OCI-LY7 (cell line): ENCODE results near the gene STXBP1. TPM values are rescaled to one million over a fixed set of nuclear protein-coding genes. Genes with fewer than 3 reads are reported as not detected.

Source experiments
- BruUV-seq: library from RNA; stranded (reverse); fragments of 400-500 nt; replicated peaks from 2 replicates; lab custom pipeline; 2021; lab: Mats Ljungman, UMichigan
- CTCF ChIA-PET: fragments of 300-600 bp; sonication (Branson Sonifier 250); formaldehyde crosslinking; loops from one replicate; lab custom pipeline; 2022; ENCODE audit warnings: antibody characterized with exemption; ENCODE audit not compliant: unreplicated experiment; lab: Charles Lee
- POLR2A ChIA-PET: fragments of 300-600 bp; sonication (Branson Sonifier 250); formaldehyde crosslinking; loops from one replicate; lab custom pipeline; 2022; ENCODE audit warnings: antibody characterized with exemption; lab: Charles Lee
- DNase-seq: peaks from one replicate; pipeline ENCODE4 v3.0.0-alpha.2; 2015; ENCODE audit warnings: low spot score
- H2AFZ ChIP-seq: fragments of 200-600 bp; sonication (generic), shearing (Covaris generic); 2 replicates; pipeline ENCODE4 v1.6.1; 2014; ENCODE audit warnings: mild to moderate bottlenecking, antibody characterized with exemption, low read length, moderate library complexity
- H3K27ac ChIP-seq: fragments of 200-600 bp; sonication (generic); 2 replicates; pipeline ENCODE4 v1.5.1; 2014; ENCODE audit warnings: mixed run types, low read depth, mild to moderate bottlenecking, moderate library complexity, low read length, inconsistent platforms; ENCODE audit not compliant: poor library complexity, severe bottlenecking
- H3K36me3 ChIP-seq: fragments of 200-600 bp; sonication (generic); 2 replicates; pipeline ENCODE4 v1.6.1; 2014; ENCODE audit warnings: mild to moderate bottlenecking, antibody characterized with exemption, low read length, moderate library complexity, mixed read lengths; ENCODE audit not compliant: insufficient read depth
- H3K4me1 ChIP-seq: fragments of 200-600 bp; sonication (generic); 2 replicates; pipeline ENCODE4 v1.5.1; 2014; ENCODE audit warnings: mild to moderate bottlenecking, low read length; ENCODE audit not compliant: insufficient read depth, poor library complexity, severe bottlenecking
- H3K4me2 ChIP-seq: fragments of 200-600 bp; sonication (generic); 2 replicates; pipeline ENCODE4 v1.6.1; 2014; ENCODE audit warnings: mild to moderate bottlenecking, low read length
- H3K4me3 ChIP-seq: fragments of 200-600 bp; sonication (generic); 2 replicates; pipeline ENCODE4 v1.5.1; 2014; ENCODE audit warnings: mild to moderate bottlenecking, low read depth, low read length; ENCODE audit not compliant: poor library complexity, severe bottlenecking
- H3K79me2 ChIP-seq: fragments of 200-600 bp; sonication (generic); 2 replicates; pipeline ENCODE4 v1.6.1; 2016; ENCODE audit warnings: low read depth, mild to moderate bottlenecking, low read length, moderate library complexity, mixed read lengths; ENCODE audit not compliant: insufficient read depth
- H3K9me2 ChIP-seq: fragments of 200-600 bp; sonication (generic); 2 replicates; pipeline ENCODE4 v1.6.1; 2016; ENCODE audit warnings: mild to moderate bottlenecking, low read length, mixed read lengths; ENCODE audit not compliant: insufficient read depth
- H3K9me3 ChIP-seq: fragments of 200-600 bp; sonication (generic); 2 replicates; pipeline ENCODE4 v1.6.1; 2014; ENCODE audit warnings: mild to moderate bottlenecking, mixed run types, low read length, mixed read lengths
- H4K20me1 ChIP-seq: fragments of 200-600 bp; sonication (generic); 2 replicates; pipeline ENCODE4 v1.6.1; 2014; ENCODE audit warnings: mild to moderate bottlenecking, antibody characterized with exemption, low read length, moderate library complexity, mixed read lengths; ENCODE audit not compliant: insufficient read depth
- EZH2phosphoT487 ChIP-seq: fragments of 200-600 bp; sonication (generic); IDR thresholded peaks from 2 replicates; pipeline ENCODE4 v1.6.1; 2018; ENCODE audit warnings: low read depth, borderline replicate concordance, mild to moderate bottlenecking, mixed run types, antibody characterized with exemption, low read length, moderate library complexity, mixed read lengths
- intact Hi-C: fragments of 100-400 bp; cut with micrococcal nuclease; formaldehyde crosslinking; loops from one replicate; pipeline ENCODE4 v1.10.0; 2022; ENCODE audit not compliant: unreplicated experiment
- total RNA-seq, 2 experiments: library from RNA; depleted of rRNA in 1 of 2; stranded (reverse); fragments of >200 nt in 1 of 2; shearing (Covaris generic) in 1 of 2; gene quantifications; 2 replicates each; pipeline ENCODE4 v1.2.3, GENCODE V29; 2014 to 2022
- TF ChIP-seq, protein P1 (sequence below): fragments of 200-600 bp; sonication (generic); conservative IDR thresholded peaks from 2 replicates; pipeline ENCODE4 v1.5.1; 2014; ENCODE audit warnings: mild to moderate bottlenecking, antibody characterized with exemption, low read length, moderate library complexity, mixed read lengths

The STXBP1 gene
- total RNA-seq, 2 experiments from 2014 or later: 4.1 to 20.4 TPM

DNA sequence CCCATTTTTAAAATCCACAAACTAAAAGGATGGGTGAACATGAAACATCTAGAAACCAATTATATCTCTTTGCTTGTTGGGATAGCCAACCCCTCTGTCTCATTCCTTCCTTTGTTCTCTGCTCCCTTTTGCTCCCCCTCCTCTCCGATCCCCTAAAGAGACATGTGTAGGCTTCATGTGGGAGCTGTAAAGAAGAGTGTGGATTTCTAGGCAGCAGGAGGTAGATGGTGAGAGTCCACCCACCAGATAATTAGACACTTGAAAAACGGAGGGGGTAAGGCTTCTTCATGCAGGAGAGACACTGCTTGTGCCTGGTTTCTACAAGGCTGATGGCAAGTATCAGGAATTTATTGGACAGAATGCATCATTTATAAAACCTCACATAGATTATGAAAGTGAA is 67.4 kb downstream of the STXBP1 start:
- H3K9me3 ChIP-seq: no peaks in the 10 kb centered on the region
- no TSS peak for BruUV-seq
- POLR2A ChIA-PET: no interaction called here
- TF ChIP-seq, protein P1, sequence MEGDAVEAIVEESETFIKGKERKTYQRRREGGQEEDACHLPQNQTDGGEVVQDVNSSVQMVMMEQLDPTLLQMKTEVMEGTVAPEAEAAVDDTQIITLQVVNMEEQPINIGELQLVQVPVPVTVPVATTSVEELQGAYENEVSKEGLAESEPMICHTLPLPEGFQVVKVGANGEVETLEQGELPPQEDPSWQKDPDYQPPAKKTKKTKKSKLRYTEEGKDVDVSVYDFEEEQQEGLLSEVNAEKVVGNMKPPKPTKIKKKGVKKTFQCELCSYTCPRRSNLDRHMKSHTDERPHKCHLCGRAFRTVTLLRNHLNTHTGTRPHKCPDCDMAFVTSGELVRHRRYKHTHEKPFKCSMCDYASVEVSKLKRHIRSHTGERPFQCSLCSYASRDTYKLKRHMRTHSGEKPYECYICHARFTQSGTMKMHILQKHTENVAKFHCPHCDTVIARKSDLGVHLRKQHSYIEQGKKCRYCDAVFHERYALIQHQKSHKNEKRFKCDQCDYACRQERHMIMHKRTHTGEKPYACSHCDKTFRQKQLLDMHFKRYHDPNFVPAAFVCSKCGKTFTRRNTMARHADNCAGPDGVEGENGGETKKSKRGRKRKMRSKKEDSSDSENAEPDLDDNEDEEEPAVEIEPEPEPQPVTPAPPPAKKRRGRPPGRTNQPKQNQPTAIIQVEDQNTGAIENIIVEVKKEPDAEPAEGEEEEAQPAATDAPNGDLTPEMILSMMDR: no peak
- no peak for TF ChIP-seq EZH2phosphoT487
- no peaks in the 10 kb centered on the region for H3K9me2 ChIP-seq
- no peaks in the 10 kb centered on the region for H3K36me3 ChIP-seq
- H3K79me2 ChIP-seq: no peaks in the 10 kb centered on the region
- CTCF ChIA-PET: no interaction called here
- DNase-seq: no peak
- H3K4me3 ChIP-seq: no peak overlapping the region
- H2AFZ ChIP-seq: no peak overlapping the region
- no peak overlapping the region for H3K4me2 ChIP-seq
- no peaks in the 10 kb centered on the region for H4K20me1 ChIP-seq
- H3K4me1 ChIP-seq: no peaks in the 10 kb centered on the region
- intact Hi-C loops: no loop called here
- H3K27ac ChIP-seq: no peak overlapping the region

DNA sequence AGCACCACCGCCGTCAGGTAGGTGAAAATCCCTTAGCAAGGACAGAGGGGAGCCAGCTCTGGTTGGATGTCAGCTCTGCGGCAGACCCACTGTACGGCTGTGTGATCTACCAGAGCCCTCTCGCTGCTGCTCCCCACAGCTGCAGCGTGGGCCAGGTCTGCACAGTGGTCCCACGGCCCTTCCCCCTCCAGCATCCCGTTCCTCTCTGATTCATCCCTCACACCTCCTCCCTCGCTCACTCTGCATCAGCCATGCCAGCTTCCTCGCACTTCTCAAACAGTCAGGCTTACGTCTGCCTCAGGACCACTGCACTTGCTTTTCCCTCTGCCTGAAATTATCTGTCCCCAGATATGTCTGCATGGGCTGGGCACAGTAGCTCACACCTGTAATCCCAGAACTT is 68.1 kb downstream of the STXBP1 start:
- no peaks in the 10 kb centered on the region for H3K9me3 ChIP-seq
- no peaks in the 10 kb centered on the region for H3K79me2 ChIP-seq
- no TSS peak for BruUV-seq
- H3K4me2 ChIP-seq: no peak overlapping the region
- no peak for DNase-seq
- no peaks in the 10 kb centered on the region for H4K20me1 ChIP-seq
- TF ChIP-seq, protein P1: no peak
- no peak for TF ChIP-seq EZH2phosphoT487
- intact Hi-C loops: no loop called here
- ChIA-PET POLR2A (interaction anchor here (0.5 kb wide), 1 partner anchor 249 kb away, joined by 3 read pairs; no protein-coding TSS in a partner anchor), CTCF (no interaction called here)
- no peaks in the 10 kb centered on the region for H3K4me1 ChIP-seq
- no peak overlapping the region for H3K27ac ChIP-seq
- H3K9me2 ChIP-seq: no peaks in the 10 kb centered on the region
- H2AFZ ChIP-seq: no peak overlapping the region
- H3K36me3 ChIP-seq: no peaks in the 10 kb centered on the region
- H3K4me3 ChIP-seq: no peak overlapping the region

- no TSS peak for BruUV-seq
- TF ChIP-seq, protein P1: no peak
- no peak for TF ChIP-seq EZH2phosphoT487
- Histone ChIP-seq H3K4me1 (no peaks in the 10 kb centered on the region), H4K20me1 (no peaks in the 10 kb centered on the region), H3K4me3 (no peak overlapping the region), H2AFZ (no peak overlapping the region), H3K36me3 (no peaks in the 10 kb centered on the region), H3K27ac (no peak overlapping the region), H3K4me2 (no peak overlapping the region), H3K9me2 (no peaks in the 10 kb centered on the region), H3K9me3 (no peaks in the 10 kb centered on the region), H3K79me2 (no peaks in the 10 kb centered on the region)
- intact Hi-C loops: no loop called here
- ChIA-PET CTCF (no interaction called here), POLR2A (no interaction called here)
- no peak for DNase-seq
These were observed 68.8 kb downstream of the STXBP1 start for GRCh38 chr9:127680846-127681245.
